Germinal center (tissue), 1 donor: Measurements from ENCODE around the gene PRR20G.
"Not testable (repeated sequence)": the region's sequence is repeated elsewhere in the genome, so short reads cannot be mapped to it uniquely, and the experiment has no call there.

Source experiments
- DNase-seq: peaks from one replicate; pipeline ENCODE4 v3.0.0; 2012; ENCODE audit warnings: mixed read lengths, low spot score

PRR20G gene

GRCh38 chr3:127287840-127288239 lies at the start of gene PRR20G:
PRR20G (minus strand) TSS chr3:127288046; CDS start chr3:127287365, 681 bp downstream.
- no peak for DNase-seq

- DNase-seq, result no peak
Observed at GRCh38 chr3:127337001-127337400, 49.2 kb upstream of the PRR20G start.

- no peak for DNase-seq
Observed at GRCh38 chr3:127336101-127336500, 48.3 kb upstream of the PRR20G start.

GRCh38 chr3:127330385-127330784 lies 42.5 kb upstream of the PRR20G start:
- DNase-seq, result no peak

- DNase-seq, result no peak
Observed at GRCh38 chr3:127329631-127330285, 41.9 kb upstream of the PRR20G start.

GRCh38 chr3:127328421-127328820 lies 40.6 kb upstream of the PRR20G start:
- no peak for DNase-seq

GRCh38 chr3:127326341-127326740 lies 38.5 kb upstream of the PRR20G start:
- no peak for DNase-seq

GRCh38 chr3:127325629-127325961 lies 37.7 kb upstream of the PRR20G start:
- DNase-seq, result no peak

GRCh38 chr3:127324913-127325628 lies 37.2 kb upstream of the PRR20G start:
- DNase-seq, result no peak

GRCh38 chr3:127324076-127324475 lies 36.2 kb upstream of the PRR20G start:
- DNase-seq, result no peak

GRCh38 chr3:127323581-127323980 lies 35.7 kb upstream of the PRR20G start:
- DNase-seq, result no peak

- DNase-seq, result no peak
Observed at GRCh38 chr3:127321371-127321770, 33.5 kb upstream of the PRR20G start.

GRCh38 chr3:127320529-127321121 lies 32.8 kb upstream of the PRR20G start:
- no peak for DNase-seq

GRCh38 chr3:127316685-127317084 lies 28.8 kb upstream of the PRR20G start:
- no peak for DNase-seq

GRCh38 chr3:127312818-127313217 lies 25.0 kb upstream of the PRR20G start:
- no peak for DNase-seq

GRCh38 chr3:127308821-127309220 lies 21.0 kb upstream of the PRR20G start:
- not testable (repeated sequence) for DNase-seq

- DNase-seq, result no peak
Observed at GRCh38 chr3:127307916-127308315, 20.1 kb upstream of the PRR20G start.

GRCh38 chr3:127307112-127307835 lies 19.4 kb upstream of the PRR20G start:
- DNase-seq, result no peak

- DNase-seq, result no peak
Observed at GRCh38 chr3:127306361-127307111, 18.7 kb upstream of the PRR20G start.

- DNase-seq, result no peak
Observed at GRCh38 chr3:127305499-127306060, 17.7 kb upstream of the PRR20G start.

- no peak for DNase-seq
Observed at GRCh38 chr3:127304121-127304744, 16.4 kb upstream of the PRR20G start.
